Nephron (organoid): ENCODE measurements around the gene FGGY.

ENCODE experiments used
- H3K27ac Mint-ChIP-seq, 3 experiments: 2 replicates each; pipeline ENCODE4 v1.8.0; 2020; ENCODE audit warnings: mixed read lengths in 3 of 3, mild to moderate bottlenecking in 2 of 3, moderate library complexity in 1 of 3
- H3K27me3 Mint-ChIP-seq: 2 replicates; pipeline ENCODE4 v1.8.0; 2021; ENCODE audit warnings: low read depth, mild to moderate bottlenecking, moderate library complexity, mixed read lengths
- H3K36me3 Mint-ChIP-seq: 2 replicates; pipeline ENCODE4 v1.8.0; 2020; ENCODE audit warnings: low read depth, mixed read lengths
- H3K4me1 Mint-ChIP-seq: 2 replicates; pipeline ENCODE4 v1.8.0; 2020; ENCODE audit warnings: mixed read lengths
- H3K4me3 Mint-ChIP-seq, 3 experiments: 2 replicates each; pipeline ENCODE4 v1.8.0; 2020; ENCODE audit warnings: mild to moderate bottlenecking in 3 of 3, mixed read lengths in 3 of 3, moderate library complexity in 2 of 3
- H3K9me3 Mint-ChIP-seq: 2 replicates; pipeline ENCODE4 v1.8.0; 2020; ENCODE audit warnings: mixed read lengths
- CTCF ChIP-seq, 3 experiments: fragments of 200-600 bp; sonication (generic); IDR thresholded peaks; one replicate each; pipeline ENCODE4 v1.5.0; 2021; ENCODE audit warnings: antibody characterized with exemption in 3 of 3; ENCODE audit not compliant: unreplicated experiment in 3 of 3

FGGY gene

GRCh38 chr1:59390307-59390706, 93.4 kb downstream of the FGGY start:
- Mint-ChIP-seq H3K9me3 (no peaks in the 10 kb centered on the region), H3K27me3 (no peaks in the 10 kb centered on the region), H3K4me1 (peaks cover 51% of the 10 kb centered on the region), H3K36me3 (no peaks in the 10 kb centered on the region), H3K4me3 (no peak overlapping the region), H3K27ac (peak overlapping the region; percentile 64 to 99 (median 98))
- no peak for TF ChIP-seq CTCF (IDR thresholded peaks at IDR 0.05; ENCODE audit: unreplicated experiment in 3 of 3)

- Mint-ChIP-seq H3K4me1 (peaks cover 53% of the 10 kb centered on the region), H3K4me3 (no peak overlapping the region), H3K27ac (peak overlapping the region; percentile 97 to 99 (median 98)), H3K9me3 (no peaks in the 10 kb centered on the region), H3K27me3 (no peaks in the 10 kb centered on the region), H3K36me3 (no peaks in the 10 kb centered on the region)
- TF ChIP-seq CTCF (IDR thresholded peaks at IDR 0.05; ENCODE audit: unreplicated experiment in 3 of 3): no peak
Measured at GRCh38 chr1:59391212-59392179, 94.6 kb downstream of the FGGY start.

- peak overlapping the region; percentile 28 to 52 (median 46) for H3K4me3 Mint-ChIP-seq
- peak overlapping the region; percentile 97 to 99 (median 98) for H3K27ac Mint-ChIP-seq
- no peak for TF ChIP-seq CTCF (IDR thresholded peaks at IDR 0.05; ENCODE audit: unreplicated experiment in 3 of 3)
- H3K36me3 Mint-ChIP-seq: no peaks in the 10 kb centered on the region
- H3K4me1 Mint-ChIP-seq: peaks cover 64% of the 10 kb centered on the region
- no peaks in the 10 kb centered on the region for H3K27me3 Mint-ChIP-seq
- no peaks in the 10 kb centered on the region for H3K9me3 Mint-ChIP-seq
Measured at GRCh38 chr1:59393211-59394180, 96.6 kb downstream of the FGGY start.

GRCh38 chr1:59394706-59395425, 98.0 kb downstream of the FGGY start:
- no peaks in the 10 kb centered on the region for H3K36me3 Mint-ChIP-seq
- no peaks in the 10 kb centered on the region for H3K9me3 Mint-ChIP-seq
- H3K4me3 Mint-ChIP-seq: peak overlapping the region in 1 of 3 experiments; percentile 16
- H3K4me1 Mint-ChIP-seq: peaks cover 65% of the 10 kb centered on the region
- TF ChIP-seq CTCF (IDR thresholded peaks at IDR 0.05; ENCODE audit: unreplicated experiment in 3 of 3): no peak
- peak overlapping the region; percentile 97 to 99 (median 98) for H3K27ac Mint-ChIP-seq
- H3K27me3 Mint-ChIP-seq: no peaks in the 10 kb centered on the region

GRCh38 chr1:59396387-59396786, 99.5 kb downstream of the FGGY start:
- Mint-ChIP-seq H3K9me3 (no peaks in the 10 kb centered on the region), H3K27ac (peak overlapping the region; percentile 11 to 59 (median 32)), H3K4me3 (no peak overlapping the region), H3K27me3 (no peaks in the 10 kb centered on the region), H3K4me1 (peaks cover 58% of the 10 kb centered on the region), H3K36me3 (no peaks in the 10 kb centered on the region)
- no peak for TF ChIP-seq CTCF (IDR thresholded peaks at IDR 0.05; ENCODE audit: unreplicated experiment in 3 of 3)
